Esophagus (tissue), 2 donors: ENCODE measurements around the gene COMMD4. TPM values are rescaled to one million over a fixed set of nuclear protein-coding genes. Genes with fewer than 3 reads are reported as not detected.
"Not testable (repeated sequence)": the region's sequence is repeated elsewhere in the genome, so short reads cannot be mapped to it uniquely, and the experiment has no call there.

ENCODE experiments used
- H3K27ac ChIP-seq, 2 donors: one replicate each; pipeline ENCODE4 v1.5.1; 2013; ENCODE audit warnings: low read depth in 2 of 2, mild to moderate bottlenecking in 2 of 2, inconsistent platforms in 1 of 2, low read length in 1 of 2, moderate library complexity in 1 of 2
- H3K27me3 ChIP-seq, 2 donors: one replicate each; pipeline ENCODE4 v1.6.1; 2013; ENCODE audit warnings: low read length in 2 of 2, control low read depth in 1 of 2, mild to moderate bottlenecking in 1 of 2; ENCODE audit not compliant: insufficient read depth in 2 of 2, control insufficient read depth in 1 of 2
- H3K36me3 ChIP-seq, 2 donors: one replicate each; pipeline ENCODE4 v1.6.1; 2013; ENCODE audit warnings: low read length in 1 of 2; ENCODE audit not compliant: control insufficient read depth in 2 of 2, insufficient read depth in 2 of 2
- H3K4me1 ChIP-seq, 2 donors: one replicate each; pipeline ENCODE4 v1.6.1; 2013; ENCODE audit warnings: low read length in 1 of 2; ENCODE audit not compliant: control insufficient read depth in 2 of 2, insufficient read depth in 2 of 2
- H3K4me3 ChIP-seq, 2 donors: one replicate each; pipeline ENCODE4 v1.5.1; 2013; ENCODE audit warnings: low read length in 2 of 2, mild to moderate bottlenecking in 2 of 2, low read depth in 1 of 2, moderate library complexity in 1 of 2
- H3K9me3 ChIP-seq, 2 donors: one replicate each; pipeline ENCODE4 v1.6.1; 2013; ENCODE audit warnings: mild to moderate bottlenecking in 2 of 2, low read depth in 1 of 2, low read length in 1 of 2, moderate library complexity in 1 of 2; ENCODE audit not compliant: control insufficient read depth in 2 of 2, insufficient read depth in 1 of 2
- WGBS, 2 donors: extraction: QIAGEN DNeasy Blood & Tissue Kit; methylation state at CpG; one replicate each; pipeline ENCODE4 v1.1.7; 2013; 5-methylcytosine and 5-hydroxymethylcytosine counted together
- polyA plus RNA-seq, 2 donors: library from polyadenylated mRNA; stranded (reverse); fragments of 200-250 nt; gene quantifications; one replicate each; pipeline ENCODE4 v1.2.3, GENCODE V29; 2013
- donor health status: healthy with polysubstance abuse.
- donor health status: Bipolar disorder and iron deficiency.

The COMMD4 gene
- polyA plus RNA-seq: 10 to 100 TPM; 52.4 to 66.1 TPM

DNA sequence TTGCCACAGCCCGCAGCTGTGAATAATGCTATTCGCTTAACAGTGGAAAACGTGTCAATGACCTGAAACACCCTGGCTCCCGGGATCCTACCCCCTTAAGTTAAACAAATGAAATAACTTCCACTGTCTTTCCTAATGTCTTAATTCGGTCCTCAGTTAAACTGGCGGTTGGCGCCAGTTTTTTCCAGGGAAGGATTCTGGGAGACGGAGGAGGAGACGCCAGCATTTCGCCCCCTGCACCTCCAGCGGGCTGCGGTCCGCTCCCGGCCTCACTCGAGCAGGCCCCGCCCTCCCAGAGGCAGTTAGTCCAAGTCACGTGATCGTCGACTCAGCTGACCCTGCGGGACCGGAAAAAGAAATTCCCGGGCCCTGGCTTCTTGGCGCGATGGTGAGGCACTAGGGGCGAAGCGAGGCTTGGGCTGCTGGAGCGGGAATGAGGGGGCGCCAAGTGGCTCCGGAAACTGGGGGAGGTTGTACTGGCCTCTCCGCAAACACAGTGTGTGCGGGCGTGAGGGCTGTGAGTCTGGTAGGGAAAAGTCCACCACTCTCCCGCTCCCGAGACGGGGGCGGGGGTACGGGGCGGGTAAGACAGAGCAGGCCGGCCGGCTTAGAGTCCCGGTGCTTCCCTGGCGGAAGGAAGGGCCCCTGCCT lies at the start of gene COMMD4:
Gene COMMD4, plus strand, starts transcription at position 359 of the 651 bp plus-strand sequence. Its CDS starts 27 bp downstream, at position 386.
- H3K4me1 ChIP-seq: peaks cover 0 to 4% of the 10 kb centered on the region in 2 donors
- H3K4me3 ChIP-seq: peak within 1 kb of the TSS; percentile 60 to 78
- peaks cover 0 to 10% of the 10 kb centered on the region in 2 donors for H3K36me3 ChIP-seq
- 0 to 1% methylated on average over 42 of the region's 42 CpGs for WGBS, 2 donors
- H3K9me3 ChIP-seq: no peaks in the 10 kb centered on the region
- H3K27me3 ChIP-seq: no peaks in the 10 kb centered on the region
- H3K27ac ChIP-seq: peak within 1 kb of the TSS in 1 of 2 donors; percentile 80

DNA sequence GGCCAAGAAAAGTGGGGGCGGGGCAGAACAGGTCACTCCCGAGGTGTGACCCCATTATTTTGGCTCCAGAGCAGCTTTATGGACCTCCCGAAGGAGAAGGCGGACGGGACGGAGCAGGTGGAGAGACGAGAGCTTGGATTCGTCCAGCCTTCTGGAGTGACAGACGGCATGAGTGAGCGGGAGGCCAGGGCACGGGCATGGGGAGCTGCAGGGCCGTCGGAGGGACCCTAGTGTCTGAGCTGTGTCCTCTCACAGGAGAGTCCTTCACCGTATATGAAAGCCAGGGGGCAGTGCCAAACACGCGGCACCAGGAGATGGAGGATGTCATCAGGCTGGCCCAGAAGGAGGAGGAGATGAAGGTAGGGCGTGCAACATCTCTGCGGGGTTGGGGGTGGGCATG lies 42.2 kb upstream of the COMMD4 start:
- not testable (repeated sequence) for H3K9me3 ChIP-seq, H3K27me3 ChIP-seq, H3K36me3 ChIP-seq, H3K27ac ChIP-seq, H3K4me3 ChIP-seq, H3K4me1 ChIP-seq
- 57 to 73% methylated on average over 3 to 6 of the region's 18 CpGs for WGBS, 2 donors

DNA sequence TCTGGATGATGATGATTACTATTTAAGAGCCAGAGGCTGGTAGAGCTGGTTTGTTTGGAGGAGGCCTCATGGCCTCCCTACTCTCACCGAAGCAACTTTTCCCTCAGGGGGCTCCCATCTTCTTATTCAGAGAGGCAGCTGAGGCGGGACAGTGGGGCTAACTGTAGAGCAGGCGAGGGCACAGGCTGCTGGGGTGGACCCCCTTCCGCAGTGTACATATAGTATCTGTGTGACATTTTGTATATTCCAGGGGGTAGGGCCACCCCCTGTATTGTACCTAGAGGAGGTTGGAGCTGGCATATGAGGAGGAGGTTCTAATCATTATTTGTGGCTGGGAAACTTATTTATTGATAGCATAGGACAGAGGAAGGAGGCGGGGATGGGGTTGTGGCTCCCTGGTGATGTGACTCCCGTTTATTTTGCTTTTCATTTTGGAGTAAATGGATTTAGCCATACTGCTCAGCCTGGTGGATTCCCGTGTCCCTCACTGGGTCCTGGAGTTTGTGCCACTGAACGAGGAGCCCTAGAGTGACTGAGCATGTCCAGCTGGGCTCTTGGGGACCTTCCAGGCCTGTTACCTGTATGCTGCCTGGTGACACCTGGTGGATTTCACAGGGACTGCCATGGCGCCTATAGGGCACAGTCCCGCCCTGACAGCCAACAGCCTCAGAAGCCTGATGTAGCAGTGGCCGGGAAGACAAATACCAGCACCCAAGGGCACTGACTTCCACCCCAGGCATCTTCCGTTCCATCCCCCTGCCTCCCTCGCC lies 37.1 kb upstream of the COMMD4 start:
- H3K4me3 ChIP-seq, H3K36me3 ChIP-seq, H3K27me3 ChIP-seq, H3K4me1 ChIP-seq, H3K9me3 ChIP-seq, H3K27ac ChIP-seq: not testable (repeated sequence)
- 64 to 78% methylated on average over 3 to 6 of the region's 13 CpGs for WGBS, 2 donors

DNA sequence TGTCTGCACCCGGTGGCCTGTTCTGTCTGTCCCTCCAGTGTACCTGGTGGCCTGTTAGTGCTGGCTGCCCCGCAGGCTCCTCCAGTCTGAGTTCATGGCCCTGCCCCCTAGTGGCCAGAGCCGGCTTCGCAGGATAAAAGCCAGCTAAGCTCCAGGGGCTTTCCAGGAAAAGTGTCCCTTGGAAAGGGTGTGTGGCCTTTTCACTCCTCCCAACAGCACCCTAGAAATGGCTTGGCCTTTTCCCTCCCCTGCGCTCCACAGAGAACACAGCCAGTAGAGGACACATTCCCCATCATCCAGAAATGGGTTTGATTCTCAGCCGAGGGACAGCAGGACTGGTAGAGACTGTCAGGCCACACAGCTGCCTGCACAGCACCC lies 36.6 kb upstream of the COMMD4 start:
- H3K4me3 ChIP-seq, H3K27me3 ChIP-seq, H3K9me3 ChIP-seq, H3K4me1 ChIP-seq, H3K27ac ChIP-seq, H3K36me3 ChIP-seq: not testable (repeated sequence)
- WGBS, 2 donors: 21 to 23% methylated on average over 5 to 6 of the region's 6 CpGs

DNA sequence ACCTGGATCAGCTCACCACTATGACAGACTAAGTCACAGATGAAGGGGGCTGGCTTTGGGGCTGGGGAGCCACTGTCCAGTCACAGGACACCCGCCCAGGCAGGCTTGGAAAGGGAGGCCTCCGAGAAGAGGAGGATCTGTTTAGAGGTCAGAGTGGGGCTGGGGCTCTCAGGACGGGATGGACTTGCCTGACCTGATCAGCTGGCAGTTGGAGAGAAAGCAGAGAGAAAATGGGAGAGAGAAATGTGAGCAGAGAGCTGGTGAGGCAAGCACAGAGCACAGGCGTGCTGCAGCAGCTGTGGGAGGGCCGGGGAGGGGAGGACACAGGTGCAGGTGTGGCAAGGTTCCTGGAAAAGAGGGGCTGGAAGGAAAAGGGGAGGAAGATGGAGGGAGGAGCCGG lies 35.8 kb upstream of the COMMD4 start:
- H3K4me1 ChIP-seq, H3K4me3 ChIP-seq, H3K27me3 ChIP-seq, H3K27ac ChIP-seq, H3K9me3 ChIP-seq, H3K36me3 ChIP-seq: not testable (repeated sequence)
- WGBS, 2 donors: 40 to 54% methylated on average over 5 of the region's 6 CpGs

DNA sequence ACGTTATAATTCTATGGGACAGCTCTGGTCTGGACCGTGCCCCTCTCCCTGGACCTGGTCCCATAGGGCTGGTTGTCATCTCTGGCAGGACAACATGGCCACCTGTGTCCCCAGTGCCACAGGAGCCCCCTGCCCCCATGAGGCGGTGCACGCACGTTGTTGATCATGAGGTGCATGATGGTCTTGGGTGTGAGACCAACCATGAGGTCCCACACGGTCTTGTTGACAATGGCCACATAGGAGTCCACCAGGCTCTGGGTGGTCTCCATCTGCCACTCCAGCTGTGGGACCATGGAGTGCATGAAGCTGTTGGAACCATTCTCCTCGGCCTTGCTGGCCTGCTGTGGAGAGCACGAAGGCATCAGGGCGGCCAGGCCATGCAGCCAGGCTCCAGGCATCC lies 33.5 kb upstream of the COMMD4 start:
- Histone ChIP-seq H3K4me1 (no peaks in the 10 kb centered on the region), H3K9me3 (no peaks in the 10 kb centered on the region), H3K27ac (no peak overlapping the region), H3K27me3 (no peaks in the 10 kb centered on the region), H3K4me3 (no peak overlapping the region), H3K36me3 (no peaks in the 10 kb centered on the region)
- whole genome bisulfite sequencing, 2 donors: 87 to 89% methylated on average over 9 of the region's 9 CpGs

DNA sequence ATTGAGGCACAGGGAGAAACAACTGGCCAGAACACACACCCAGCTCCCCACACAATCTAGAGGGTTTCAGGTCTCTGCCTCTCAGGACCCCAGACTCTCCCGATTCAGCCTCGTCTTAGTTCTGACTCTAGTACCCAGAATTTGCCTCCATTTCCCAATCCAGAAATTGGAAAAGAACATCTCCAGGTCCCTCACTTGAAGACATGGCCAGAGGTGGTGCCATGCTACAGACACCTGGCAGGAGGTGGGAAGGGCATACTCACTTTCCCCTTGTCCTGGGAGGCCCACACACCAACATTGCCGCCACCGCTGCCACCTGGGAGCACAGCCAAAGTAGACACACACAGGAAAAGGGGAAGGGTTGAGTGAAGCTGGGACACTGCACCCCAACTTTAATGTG lies 33.1 kb upstream of the COMMD4 start:
- not testable (repeated sequence) for H3K4me1 ChIP-seq, H3K9me3 ChIP-seq, H3K27me3 ChIP-seq, H3K4me3 ChIP-seq, H3K27ac ChIP-seq, H3K36me3 ChIP-seq
- whole genome bisulfite sequencing, 2 donors: 91 to 94% methylated on average over 4 of the region's 4 CpGs

DNA sequence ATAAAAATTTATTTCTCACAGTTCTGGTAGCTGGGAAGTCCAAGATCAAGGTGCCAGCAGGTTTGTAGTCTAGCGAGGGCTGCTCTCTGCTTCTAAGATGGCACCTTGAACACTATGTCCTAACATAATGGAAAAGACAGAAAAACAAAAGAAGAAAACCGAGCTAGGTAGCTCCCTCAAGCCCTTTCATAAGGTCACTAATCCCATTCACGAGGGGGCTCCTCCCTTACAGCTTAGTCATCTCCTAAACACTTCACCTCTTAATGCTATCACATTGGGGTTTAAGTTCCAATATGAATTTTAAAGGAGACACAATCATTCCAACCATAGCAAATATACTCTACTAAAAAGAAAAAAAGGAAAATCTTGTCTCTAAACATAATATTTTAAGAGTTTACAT lies 29.7 kb upstream of the COMMD4 start:
- no peaks in the 10 kb centered on the region for H3K36me3 ChIP-seq
- no peak overlapping the region for H3K4me3 ChIP-seq
- no peaks in the 10 kb centered on the region for H3K27me3 ChIP-seq
- no peak overlapping the region for H3K27ac ChIP-seq
- WGBS, 2 donors: 49% methylated on average over 3 of the region's 3 CpGs
- no peaks in the 10 kb centered on the region for H3K4me1 ChIP-seq
- no peaks in the 10 kb centered on the region for H3K9me3 ChIP-seq

DNA sequence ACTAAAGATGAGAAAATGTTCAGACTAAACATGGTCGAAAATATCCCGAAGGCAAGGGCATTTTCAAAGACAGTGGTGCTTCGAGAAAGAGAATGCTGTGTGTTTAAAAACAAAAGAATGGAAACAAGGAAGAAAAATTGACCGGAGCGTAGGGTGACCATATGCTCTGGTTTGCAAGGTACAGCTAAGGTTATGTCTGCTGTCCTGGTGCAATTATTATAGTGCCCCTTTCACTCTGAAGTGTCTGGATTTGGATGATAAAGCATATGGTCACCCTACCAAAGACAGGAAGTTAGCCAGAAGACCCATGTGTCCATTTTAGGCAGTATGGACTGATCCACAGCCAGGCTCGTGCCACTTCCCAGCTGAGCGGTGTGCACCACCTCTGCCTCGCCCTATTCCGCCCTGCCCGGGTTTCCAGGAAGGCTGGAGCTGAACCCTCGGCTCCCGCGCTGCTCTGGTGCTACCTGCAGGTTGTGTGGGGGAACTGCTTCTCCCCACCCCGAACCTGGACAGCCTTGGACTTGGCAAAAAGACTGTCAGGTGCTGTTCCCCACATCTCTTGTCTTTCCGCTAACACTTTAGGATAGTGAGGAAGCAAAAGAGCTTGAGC lies 28.0 kb upstream of the COMMD4 start:
- 30 to 32% methylated on average over 15 of the region's 15 CpGs for WGBS, 2 donors
- Histone ChIP-seq H3K9me3 (no peaks in the 10 kb centered on the region), H3K4me1 (peaks cover 0 to 1% of the 10 kb centered on the region in 2 donors), H3K27ac (no peak overlapping the region), H3K4me3 (no peak overlapping the region), H3K27me3 (no peaks in the 10 kb centered on the region), H3K36me3 (no peaks in the 10 kb centered on the region)

DNA sequence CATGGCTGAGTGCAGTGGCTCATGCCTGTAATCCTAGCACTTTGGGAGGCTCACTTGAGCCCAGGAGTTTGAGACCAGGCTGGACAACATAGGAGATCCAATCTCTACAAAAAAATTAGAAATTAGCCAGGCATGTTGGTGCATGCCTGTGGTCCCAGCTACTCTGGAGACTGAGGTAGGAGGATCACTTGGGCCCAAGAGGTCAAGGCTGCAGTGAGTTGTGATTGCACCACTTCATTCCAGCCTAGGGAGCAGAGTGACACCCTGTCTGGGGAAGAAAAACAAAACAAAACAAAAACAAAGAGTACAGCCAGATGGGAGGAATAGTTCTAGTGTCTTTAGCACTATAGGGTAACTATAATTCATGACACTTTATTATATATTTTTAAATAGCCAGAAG lies 26.2 kb upstream of the COMMD4 start:
- no peaks in the 10 kb centered on the region for H3K27me3 ChIP-seq
- peaks cover 0 to 5% of the 10 kb centered on the region in 2 donors for H3K4me1 ChIP-seq
- no peaks in the 10 kb centered on the region for H3K36me3 ChIP-seq
- no peak overlapping the region for H3K4me3 ChIP-seq
- no peaks in the 10 kb centered on the region for H3K9me3 ChIP-seq
- no peak overlapping the region for H3K27ac ChIP-seq
